ENCODE results near the gene FGD5. TPM values are rescaled to one million over a fixed set of nuclear protein-coding genes. Genes with fewer than 3 reads are reported as not detected.

Gene FGD5
- polyA plus RNA-seq, 1 donor (not counting 4 experiments of a cell fraction or from before 2014, with no cell fraction given) = not detected

- H2AFZ ChIP-seq (ENCODE audit: control insufficient read depth, low read length) = no peak overlapping the region
- no peak overlapping the region for H3K27ac ChIP-seq (ENCODE audit: control insufficient read depth, insufficient read depth, low read length)
- TF ChIP-seq EZH2 (IDR thresholded peaks at IDR 0.05; ENCODE audit: low read length) (no peak), CTCF (optimal IDR thresholded peaks at IDR 0.05 in 1 of 3, IDR thresholded peaks at IDR 0.05 in 1 of 3, conservative IDR thresholded peaks at IDR 0.05 in 1 of 3; ENCODE audit: extremely low read depth in 1 of 3, insufficient read depth in 2 of 3, low read length in 3 of 3) (no peak)
- DNase-seq (ENCODE audit: low read depth, low spot score) (no peak), FAIRE-seq (no peak)
- H3K9me3 ChIP-seq (ENCODE audit: control insufficient read depth, low read depth, low read length) = no peaks in the 10 kb centered on the region
- H3K4me3 ChIP-seq (ENCODE audit: control insufficient read depth in 2 of 3, extremely low read depth in 1 of 3, insufficient read depth in 2 of 3, low read depth in 1 of 3, low read length in 3 of 3) = no peak overlapping the region
- H3K4me1 ChIP-seq (ENCODE audit: control insufficient read depth, extremely low read depth, insufficient read depth, low read length) = no peaks in the 10 kb centered on the region
- H3K9me1 ChIP-seq (ENCODE audit: control insufficient read depth, extremely low read depth, insufficient read depth, low read length) = no peaks in the 10 kb centered on the region
- H3K79me2 ChIP-seq (ENCODE audit: control insufficient read depth, insufficient read depth, low read length) = no peaks in the 10 kb centered on the region
- H3K4me2 ChIP-seq (ENCODE audit: control insufficient read depth, extremely low read depth, insufficient read depth, low read depth, low read length) = no peak overlapping the region
- peaks cover 3% of the 10 kb centered on the region for H4K20me1 ChIP-seq (ENCODE audit: control insufficient read depth, extremely low read depth, insufficient read depth, low read length)
- dilution Hi-C loops (cut with MboI; ENCODE audit: extremely low pct_ligation_motif_present, low sequenced_read_pairs) = no loop called here
- H3K9ac ChIP-seq (ENCODE audit: control insufficient read depth, extremely low read depth, insufficient read depth, low read length) = no peak overlapping the region
- H3K27me3 ChIP-seq (ENCODE audit: control insufficient read depth, extremely low read depth, insufficient read depth, low read length) = peaks cover 65% of the 10 kb centered on the region
- H3K36me3 ChIP-seq (ENCODE audit: control insufficient read depth in 2 of 2, extremely low read depth in 1 of 2, insufficient read depth in 2 of 2, low read length in 2 of 2) = no peaks in the 10 kb centered on the region
These were observed 7.1 kb upstream of the FGD5 start for GRCh38 chr3:14811684-14812083.

DNA sequence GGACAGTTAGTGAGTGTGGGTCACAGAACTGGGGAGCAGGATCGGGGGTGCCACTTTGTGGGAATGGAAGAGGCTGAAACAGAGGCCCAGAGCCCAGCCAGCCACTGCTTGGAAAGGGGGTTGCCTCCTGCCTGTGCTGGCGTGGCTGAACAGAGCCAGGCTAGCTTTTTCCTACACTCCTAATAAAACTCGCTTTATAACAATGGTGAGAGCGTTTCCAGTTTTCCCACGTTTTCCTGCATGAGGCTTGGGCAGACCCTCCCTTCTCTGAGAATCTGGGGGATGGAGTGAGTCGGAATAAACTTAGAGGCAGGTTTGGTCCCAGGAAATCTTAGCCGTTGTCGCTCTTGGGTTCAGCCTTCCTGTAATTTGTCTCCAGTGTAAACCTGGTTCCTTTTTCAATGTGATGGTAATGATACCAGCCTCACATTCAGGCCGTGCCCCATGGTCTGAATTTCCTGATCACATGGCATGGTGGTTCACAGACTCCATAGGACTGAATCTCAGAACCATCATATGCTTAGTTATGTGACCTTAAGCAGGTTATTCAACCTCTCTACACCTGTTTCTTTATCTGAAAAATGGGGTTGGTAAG is 6.5 kb upstream of the FGD5 start:
- no peaks in the 10 kb centered on the region for H3K9me3 ChIP-seq (ENCODE audit: control insufficient read depth, low read depth, low read length)
- no peak overlapping the region for H3K4me2 ChIP-seq (ENCODE audit: control insufficient read depth, extremely low read depth, insufficient read depth, low read depth, low read length)
- DNase-seq (ENCODE audit: low read depth, low spot score) (no peak), FAIRE-seq (no peak)
- no peak overlapping the region for H3K27ac ChIP-seq (ENCODE audit: control insufficient read depth, insufficient read depth, low read length)
- no peaks in the 10 kb centered on the region for H3K36me3 ChIP-seq (ENCODE audit: control insufficient read depth in 2 of 2, extremely low read depth in 1 of 2, insufficient read depth in 2 of 2, low read length in 2 of 2)
- H4K20me1 ChIP-seq (ENCODE audit: control insufficient read depth, extremely low read depth, insufficient read depth, low read length) = peaks cover 3% of the 10 kb centered on the region
- no peaks in the 10 kb centered on the region for H3K9me1 ChIP-seq (ENCODE audit: control insufficient read depth, extremely low read depth, insufficient read depth, low read length)
- H3K9ac ChIP-seq (ENCODE audit: control insufficient read depth, extremely low read depth, insufficient read depth, low read length) = no peak overlapping the region
- TF ChIP-seq CTCF (optimal IDR thresholded peaks at IDR 0.05 in 1 of 3, IDR thresholded peaks at IDR 0.05 in 1 of 3, conservative IDR thresholded peaks at IDR 0.05 in 1 of 3; ENCODE audit: extremely low read depth in 1 of 3, insufficient read depth in 2 of 3, low read length in 3 of 3) (no peak), EZH2 (IDR thresholded peaks at IDR 0.05; ENCODE audit: low read length) (no peak)
- no peak overlapping the region for H3K4me3 ChIP-seq (ENCODE audit: control insufficient read depth in 2 of 3, extremely low read depth in 1 of 3, insufficient read depth in 2 of 3, low read depth in 1 of 3, low read length in 3 of 3)
- no peak overlapping the region for H2AFZ ChIP-seq (ENCODE audit: control insufficient read depth, low read length)
- H3K4me1 ChIP-seq (ENCODE audit: control insufficient read depth, extremely low read depth, insufficient read depth, low read length) = no peaks in the 10 kb centered on the region
- no peaks in the 10 kb centered on the region for H3K79me2 ChIP-seq (ENCODE audit: control insufficient read depth, insufficient read depth, low read length)
- dilution Hi-C loops (cut with MboI; ENCODE audit: extremely low pct_ligation_motif_present, low sequenced_read_pairs) = no loop called here
- H3K27me3 ChIP-seq (ENCODE audit: control insufficient read depth, extremely low read depth, insufficient read depth, low read length) = peaks cover 65% of the 10 kb centered on the region

Measured in keratinocyte (primary cell).